ENCODE measurements around the gene GRIK2.
"Not testable (repeated sequence)": the region's sequence is repeated elsewhere in the genome, so short reads cannot be mapped to it uniquely, and the experiment has no call there.

Gene GRIK2

GRCh38 chr6:102064142-102064541, 670.6 kb downstream of the GRIK2 start:
- no peak for DNase-seq

- DNase-seq, result no peak
These were observed 672.8 kb downstream of the GRIK2 start for GRCh38 chr6:102066301-102066700.

- DNase-seq, result no peak
These were observed 674.9 kb downstream of the GRIK2 start for GRCh38 chr6:102068349-102068929.

GRCh38 chr6:102075539-102075938, 682.0 kb downstream of the GRIK2 start:
- DNase-seq, result no peak

GRCh38 chr6:102085257-102085656, 691.7 kb downstream of the GRIK2 start:
- no peak for DNase-seq

- DNase-seq, result not testable (repeated sequence)
These were observed 694.7 kb downstream of the GRIK2 start for GRCh38 chr6:102088160-102088559.

GRCh38 chr6:102114402-102114801, 720.9 kb downstream of the GRIK2 start:
- no peak for DNase-seq

GRCh38 chr6:102115911-102116310, 722.4 kb downstream of the GRIK2 start:
- DNase-seq, result no peak

GRCh38 chr6:102118034-102118433, 724.5 kb downstream of the GRIK2 start:
- DNase-seq, result no peak

All from fibroblast of skin of right quadriceps (primary cell).